H9 (cell line): ENCODE data around the gene PIK3CG. TPM values are rescaled to one million over a fixed set of nuclear protein-coding genes. Genes with fewer than 3 reads are reported as not detected.

Experiments used
- DNase-seq: peaks from one replicate; pipeline ENCODE4 v3.0.0-alpha.2; 2017
- H2AFZ ChIP-seq: one replicate; pipeline ENCODE4 v1.6.1; 2013; ENCODE audit warnings: mild to moderate bottlenecking, low read length, control low read depth, moderate library complexity
- H2AK5ac ChIP-seq: 2 replicates; pipeline ENCODE4 v1.6.1; 2013; ENCODE audit warnings: low read length, control low read depth, mixed read lengths; ENCODE audit not compliant: insufficient read length
- H2BK120ac ChIP-seq: one replicate; pipeline ENCODE4 v1.6.1; 2013; ENCODE audit warnings: low read depth, mild to moderate bottlenecking, low read length, control low read depth, inconsistent platforms; ENCODE audit not compliant: poor library complexity, severe bottlenecking
- H2BK12ac ChIP-seq: 2 replicates; pipeline ENCODE4 v1.6.1; 2013; ENCODE audit warnings: low read length, control low read depth, mixed read lengths, low read depth; ENCODE audit not compliant: insufficient read length
- H2BK15ac ChIP-seq: 2 replicates; pipeline ENCODE4 v1.6.1; 2013; ENCODE audit warnings: low read depth, low read length, control low read depth
- H2BK20ac ChIP-seq: one replicate; pipeline ENCODE4 v1.6.1; 2013; ENCODE audit warnings: low read depth, mild to moderate bottlenecking, low read length, control low read depth, inconsistent platforms; ENCODE audit not compliant: poor library complexity, severe bottlenecking
- H2BK5ac ChIP-seq: 2 replicates; pipeline ENCODE4 v1.6.1; 2013; ENCODE audit warnings: low read length, control low read depth, mixed read lengths; ENCODE audit not compliant: insufficient read length
- H3K14ac ChIP-seq: 2 replicates; pipeline ENCODE4 v1.6.1; 2013; ENCODE audit warnings: low read length, control low read depth; ENCODE audit not compliant: insufficient read depth
- H3K18ac ChIP-seq: 2 replicates; pipeline ENCODE4 v1.6.1; 2013; ENCODE audit warnings: low read depth, mild to moderate bottlenecking, mixed read lengths, low read length, control low read depth; ENCODE audit not compliant: insufficient read length
- H3K23ac ChIP-seq: 2 replicates; pipeline ENCODE4 v1.6.1; 2013; ENCODE audit warnings: low read length, control low read depth, mixed read lengths, low read depth; ENCODE audit not compliant: insufficient read length
- H3K23me2 ChIP-seq: 2 replicates; pipeline ENCODE4 v1.6.1; 2013; ENCODE audit warnings: low read depth, mild to moderate bottlenecking, mixed read lengths, low read length, control low read depth; ENCODE audit not compliant: insufficient read length, poor library complexity, severe bottlenecking
- H3K27ac ChIP-seq: 2 replicates; pipeline ENCODE4 v1.5.1; 2013; ENCODE audit warnings: low read length, control low read depth, mixed read lengths, low read depth; ENCODE audit not compliant: insufficient read length
- H3K27me3 ChIP-seq: 2 replicates; pipeline ENCODE4 v1.6.1; 2013; ENCODE audit warnings: low read length, control low read depth, inconsistent platforms; ENCODE audit not compliant: insufficient read depth
- H3K4ac ChIP-seq: 2 replicates; pipeline ENCODE4 v1.6.1; 2013; ENCODE audit warnings: low read depth, mild to moderate bottlenecking, control low read depth, inconsistent platforms, low read length, moderate library complexity
- H3K4me1 ChIP-seq: 2 replicates; pipeline ENCODE4 v1.6.1; 2013; ENCODE audit warnings: low read length, control low read depth, inconsistent platforms; ENCODE audit not compliant: insufficient read depth
- H3K4me2 ChIP-seq: 2 replicates; pipeline ENCODE4 v1.6.1; 2013; ENCODE audit warnings: low read length, control low read depth, mixed read lengths; ENCODE audit not compliant: insufficient read length, insufficient read depth
- H3K56ac ChIP-seq: 2 replicates; pipeline ENCODE4 v1.6.1; 2013; ENCODE audit warnings: low read depth, mild to moderate bottlenecking, mixed read lengths, low read length, control low read depth; ENCODE audit not compliant: insufficient read length
- H3K79me1 ChIP-seq: 2 replicates; pipeline ENCODE4 v1.6.1; 2013; ENCODE audit warnings: low read depth, mild to moderate bottlenecking, moderate library complexity, low read length, control low read depth, inconsistent platforms; ENCODE audit not compliant: insufficient read depth, poor library complexity, severe bottlenecking
- H3K79me2 ChIP-seq: 2 replicates; pipeline ENCODE4 v1.6.1; 2013; ENCODE audit warnings: low read length, control low read depth, inconsistent platforms; ENCODE audit not compliant: insufficient read depth
- H3K9ac ChIP-seq: 2 replicates; pipeline ENCODE4 v1.6.1; 2013; ENCODE audit warnings: low read length, control low read depth, mixed read lengths; ENCODE audit not compliant: insufficient read length; ENCODE audit errors: extremely low read depth
- H3K9me3 ChIP-seq: one replicate; pipeline ENCODE4 v1.6.1; 2013; ENCODE audit warnings: low read depth, low read length, inconsistent platforms; ENCODE audit not compliant: control insufficient read depth
- H3T11ph ChIP-seq: one replicate; pipeline ENCODE4 v1.6.1; 2013; ENCODE audit warnings: mild to moderate bottlenecking, low read length, control low read depth, inconsistent platforms
- H4K20me1 ChIP-seq: one replicate; pipeline ENCODE4 v1.6.1; 2013; ENCODE audit not compliant: control insufficient read depth, insufficient read length, insufficient read depth
- H4K5ac ChIP-seq: 2 replicates; pipeline ENCODE4 v1.6.1; 2013; ENCODE audit warnings: low read depth, mild to moderate bottlenecking, mixed read lengths, low read length, control low read depth; ENCODE audit not compliant: insufficient read length
- H4K8ac ChIP-seq: replicated peaks from 2 replicates; pipeline ENCODE4 v1.6.1; 2013; ENCODE audit warnings: low read length, control low read depth, mixed read lengths, low read depth; ENCODE audit not compliant: insufficient read length
- H4K91ac ChIP-seq: 2 replicates; pipeline ENCODE4 v1.6.1; 2013; ENCODE audit warnings: low read depth, mild to moderate bottlenecking, moderate library complexity, mixed read lengths, low read length, control low read depth; ENCODE audit not compliant: insufficient read length
- H3K27ac Mint-ChIP-seq, 3 experiments: 2 replicates in 2 of 3; 3 replicates in 1 of 3; pipeline ENCODE4 v1.8.0; 2020 to 2021; ENCODE audit warnings: mixed read lengths in 3 of 3, mild to moderate bottlenecking in 1 of 3, moderate library complexity in 1 of 3
- H3K27me3 Mint-ChIP-seq: 2 replicates; pipeline ENCODE4 v1.8.0; 2021; ENCODE audit warnings: low read depth, mild to moderate bottlenecking, moderate library complexity, mixed read lengths
- H3K36me3 Mint-ChIP-seq, 3 experiments: 2 replicates in 2 of 3; 3 replicates in 1 of 3; pipeline ENCODE4 v1.8.0; 2020 to 2021; ENCODE audit warnings: low read depth in 3 of 3, mixed read lengths in 3 of 3; ENCODE audit not compliant: insufficient read depth in 1 of 3
- H3K4me1 Mint-ChIP-seq, 2 experiments: 2 replicates each; pipeline ENCODE4 v1.8.0; 2020; ENCODE audit warnings: mixed read lengths in 2 of 2
- H3K4me3 Mint-ChIP-seq, 2 experiments: 2 replicates in 1 of 2; 3 replicates in 1 of 2; pipeline ENCODE4 v1.8.0; 2020 to 2021; ENCODE audit warnings: mild to moderate bottlenecking in 2 of 2, mixed read lengths in 2 of 2, moderate library complexity in 1 of 2
- H3K9me3 Mint-ChIP-seq, 2 experiments: 2 replicates in 1 of 2; 3 replicates in 1 of 2; pipeline ENCODE4 v1.8.0; 2020; ENCODE audit warnings: mild to moderate bottlenecking in 2 of 2, mixed read lengths in 2 of 2, moderate library complexity in 1 of 2
- WGBS: extraction: QIAGEN DNeasy Blood & Tissue Kit; methylation state at CpG from one replicate; pipeline ENCODE4 v1.1.7; 2013; ENCODE audit warnings: missing lambda C conversion rate, low lambda C conversion rate, mixed read lengths; ENCODE audit not compliant: insufficient read length; ENCODE audit errors: extremely low coverage; 5-methylcytosine and 5-hydroxymethylcytosine counted together
- long read RNA-seq: library from polyadenylated mRNA; unstranded; transcript quantifications from one replicate; pipeline ENCODE4 v2.0.0, GENCODE V29; 2020
- total RNA-seq: library from RNA; stranded (reverse); gene quantifications from 2 replicates; pipeline ENCODE4 v1.2.1, GENCODE V29; 2021
- TF ChIP-seq, protein P1 (sequence below): fragments of 200-600 bp; sonication (generic); conservative IDR thresholded peaks from 3 replicates; pipeline ENCODE4 v1.8.0; 2021; ENCODE audit warnings: antibody characterized with exemption, mild to moderate bottlenecking

PIK3CG gene
- not detected in 2 replicates for total RNA-seq
- long read RNA-seq: 0 reads

DNA sequence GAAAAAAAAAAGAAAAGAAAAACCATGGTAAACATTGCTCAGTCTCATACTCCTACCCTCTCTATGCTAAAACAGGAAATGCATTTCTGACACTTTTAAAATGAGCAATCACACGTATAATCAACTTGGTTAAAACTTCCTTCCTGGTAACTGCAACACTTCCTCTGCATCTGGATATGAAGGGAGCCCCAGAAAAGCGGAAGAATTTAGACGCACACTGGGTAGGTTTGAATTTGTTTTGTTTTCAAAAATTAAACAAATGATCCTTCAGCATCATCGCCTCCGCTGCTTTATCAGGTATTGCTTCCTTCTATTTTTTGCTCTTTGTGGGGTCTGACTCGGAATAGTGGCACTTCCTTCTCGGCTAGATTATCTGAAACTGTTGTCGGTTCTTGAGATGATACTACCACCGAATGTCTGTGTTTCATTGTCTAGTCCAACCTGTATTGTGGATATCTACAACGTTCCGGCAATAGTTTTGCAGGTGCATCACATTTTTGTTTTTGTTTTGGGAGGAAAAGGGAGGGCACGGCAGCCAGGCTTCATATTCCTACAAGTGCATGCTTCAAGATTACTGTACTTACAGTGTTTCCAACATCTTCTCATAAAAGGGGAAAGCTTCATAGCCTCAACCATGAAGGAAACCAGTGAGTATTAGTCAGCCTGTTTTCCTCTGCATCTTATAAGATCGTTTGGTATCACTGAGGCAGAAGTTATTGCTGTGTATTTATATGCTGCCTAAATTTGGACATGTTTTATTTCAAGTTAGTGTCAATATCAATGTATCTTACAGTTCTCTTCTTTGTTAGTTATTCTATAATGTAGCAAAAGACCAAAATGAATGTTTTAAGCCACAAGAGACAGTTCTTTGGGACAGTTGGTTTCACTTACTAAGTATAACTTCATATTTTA is at the start of gene PIK3CG:
PIK3CG (plus strand) TSS at position 153 of the 912 bp plus-strand sequence. CDS start 2,280 bp downstream, outside the sequence.
- Histone ChIP-seq H2BK20ac (no peak within 1 kb of the TSS), H3K14ac (no peak within 1 kb of the TSS), H3K23me2 (no peaks in the 10 kb centered on the region), H3K23ac (no peak within 1 kb of the TSS), H2AK5ac (no peak within 1 kb of the TSS), H3K27me3 (no peaks in the 10 kb centered on the region), H3K56ac (no peak within 1 kb of the TSS), H4K5ac (no peak within 1 kb of the TSS), H3K4me2 (no peak within 1 kb of the TSS), H4K8ac (no peak within 1 kb of the TSS), H3K18ac (no peak within 1 kb of the TSS), H3K79me1 (no peaks in the 10 kb centered on the region), H3K4me1 (no peaks in the 10 kb centered on the region), H2BK12ac (no peak within 1 kb of the TSS), H3T11ph (no peak within 1 kb of the TSS), H2BK15ac (no peak within 1 kb of the TSS), H3K27ac (no peak within 1 kb of the TSS), H4K91ac (no peak within 1 kb of the TSS), H3K9ac (no peak within 1 kb of the TSS), H3K79me2 (no peaks in the 10 kb centered on the region), H3K4ac (no peak within 1 kb of the TSS), H4K20me1 (no peaks in the 10 kb centered on the region), H2BK120ac (no peak within 1 kb of the TSS), H2AFZ (no peak within 1 kb of the TSS), H2BK5ac (no peak within 1 kb of the TSS), H3K9me3 (no peaks in the 10 kb centered on the region)
- TF ChIP-seq, protein P1, sequence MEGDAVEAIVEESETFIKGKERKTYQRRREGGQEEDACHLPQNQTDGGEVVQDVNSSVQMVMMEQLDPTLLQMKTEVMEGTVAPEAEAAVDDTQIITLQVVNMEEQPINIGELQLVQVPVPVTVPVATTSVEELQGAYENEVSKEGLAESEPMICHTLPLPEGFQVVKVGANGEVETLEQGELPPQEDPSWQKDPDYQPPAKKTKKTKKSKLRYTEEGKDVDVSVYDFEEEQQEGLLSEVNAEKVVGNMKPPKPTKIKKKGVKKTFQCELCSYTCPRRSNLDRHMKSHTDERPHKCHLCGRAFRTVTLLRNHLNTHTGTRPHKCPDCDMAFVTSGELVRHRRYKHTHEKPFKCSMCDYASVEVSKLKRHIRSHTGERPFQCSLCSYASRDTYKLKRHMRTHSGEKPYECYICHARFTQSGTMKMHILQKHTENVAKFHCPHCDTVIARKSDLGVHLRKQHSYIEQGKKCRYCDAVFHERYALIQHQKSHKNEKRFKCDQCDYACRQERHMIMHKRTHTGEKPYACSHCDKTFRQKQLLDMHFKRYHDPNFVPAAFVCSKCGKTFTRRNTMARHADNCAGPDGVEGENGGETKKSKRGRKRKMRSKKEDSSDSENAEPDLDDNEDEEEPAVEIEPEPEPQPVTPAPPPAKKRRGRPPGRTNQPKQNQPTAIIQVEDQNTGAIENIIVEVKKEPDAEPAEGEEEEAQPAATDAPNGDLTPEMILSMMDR: no peak
- WGBS: no CpG with 5 or more reads among the region's 13 CpGs
- Mint-ChIP-seq H3K9me3 (no peaks in the 10 kb centered on the region; a peak in 1 of 5 replicates), H3K27ac (no peak within 1 kb of the TSS), H3K36me3 (no peaks in the 10 kb centered on the region), H3K27me3 (peaks cover 2% of the 10 kb centered on the region; the same call in 1 of the 2 replicates), H3K4me1 (peaks cover 0 to 3% of the 10 kb centered on the region in 2 experiments; a peak in 1 of 4 replicates), H3K4me3 (no peak within 1 kb of the TSS)
- no peak for DNase-seq
